Neuronal stem cell (in vitro differentiated cells): Measurements from ENCODE around the gene IRF6.

ENCODE experiments used
- DNase-seq: peaks from one replicate; pipeline ENCODE4 v3.0.0-alpha.2; 2013; ENCODE audit warnings: low spot score
- H2AFZ ChIP-seq: one replicate; pipeline ENCODE4 v1.6.1; 2013; ENCODE audit warnings: mild to moderate bottlenecking, low read length, inconsistent platforms
- H2AK5ac ChIP-seq: 2 replicates; pipeline ENCODE4 v1.6.1; 2013; ENCODE audit warnings: low read depth, mild to moderate bottlenecking, inconsistent platforms, low read length, moderate library complexity, mixed read lengths
- H2BK120ac ChIP-seq: 2 replicates; pipeline ENCODE4 v1.6.1; 2013; ENCODE audit warnings: low read depth, mild to moderate bottlenecking, inconsistent platforms, low read length, moderate library complexity, mixed read lengths
- H2BK12ac ChIP-seq: one replicate; pipeline ENCODE4 v1.6.1; 2013; ENCODE audit warnings: low read length, inconsistent platforms
- H2BK15ac ChIP-seq: 2 replicates; pipeline ENCODE4 v1.6.1; 2013; ENCODE audit warnings: mild to moderate bottlenecking, low read length, inconsistent platforms, mixed read lengths
- H2BK5ac ChIP-seq: one replicate; pipeline ENCODE4 v1.6.1; 2013; ENCODE audit warnings: inconsistent platforms, mild to moderate bottlenecking, low read length, moderate library complexity
- H3K14ac ChIP-seq: one replicate; pipeline ENCODE4 v1.6.1; 2013; ENCODE audit warnings: low read length, inconsistent platforms
- H3K18ac ChIP-seq: 2 replicates; pipeline ENCODE4 v1.6.1; 2013; ENCODE audit warnings: low read length, inconsistent platforms
- H3K23ac ChIP-seq: 2 replicates; pipeline ENCODE4 v1.6.1; 2013; ENCODE audit warnings: low read depth, mild to moderate bottlenecking, mixed read lengths, low read length, inconsistent platforms; ENCODE audit not compliant: poor library complexity
- H3K27ac ChIP-seq: replicated peaks from 3 replicates; pipeline ENCODE4 v1.5.1; 2013; ENCODE audit warnings: low read length, inconsistent platforms
- H3K27me3 ChIP-seq, 3 experiments: 2 replicates each; pipeline ENCODE4 v1.6.1; 2013; ENCODE audit warnings: low read length in 3 of 3, mild to moderate bottlenecking in 2 of 3, inconsistent platforms in 1 of 3, low read depth in 1 of 3, mixed read lengths in 1 of 3, moderate library complexity in 1 of 3; ENCODE audit not compliant: control insufficient read depth in 3 of 3, insufficient read depth in 3 of 3
- H3K36me3 ChIP-seq, 2 donors: replicated peaks in 1 of 2; 2 replicates each; pipeline ENCODE4 v1.6.1; 2013; ENCODE audit warnings: low read length in 2 of 2; ENCODE audit not compliant: control insufficient read depth in 2 of 2, insufficient read depth in 2 of 2
- H3K4ac ChIP-seq: 2 replicates; pipeline ENCODE4 v1.6.1; 2013; ENCODE audit warnings: inconsistent platforms, mild to moderate bottlenecking, low read length, moderate library complexity
- H3K4me1 ChIP-seq, 2 donors: 1 replicate in 1 of 2; 2 replicates in 1 of 2; pipeline ENCODE4 v1.6.1; 2013; ENCODE audit warnings: low read length in 2 of 2, low read depth in 1 of 2; ENCODE audit not compliant: control insufficient read depth in 2 of 2, insufficient read depth in 1 of 2
- H3K4me2 ChIP-seq: one replicate; pipeline ENCODE4 v1.6.1; 2013; ENCODE audit warnings: mild to moderate bottlenecking, low read length, inconsistent platforms; ENCODE audit not compliant: insufficient read depth, poor library complexity, severe bottlenecking
- H3K4me3 ChIP-seq, 2 donors: 2 replicates each; pipeline ENCODE4 v1.5.1; 2013; ENCODE audit warnings: low read length in 2 of 2, mild to moderate bottlenecking in 2 of 2, inconsistent platforms in 1 of 2, moderate library complexity in 1 of 2
- H3K79me1 ChIP-seq: one replicate; pipeline ENCODE4 v1.6.1; 2013; ENCODE audit warnings: low read depth, mild to moderate bottlenecking, inconsistent platforms, low read length, moderate library complexity
- H3K9ac ChIP-seq: one replicate; pipeline ENCODE4 v1.6.1; 2013; ENCODE audit warnings: mild to moderate bottlenecking, low read depth, low read length, inconsistent platforms; ENCODE audit not compliant: poor library complexity
- H3K9me3 ChIP-seq, 2 donors: replicated peaks in 1 of 2; 2 replicates each; pipeline versions ENCODE3 to v1.6.1; 2013; ENCODE audit warnings: low read length in 2 of 2, mild to moderate bottlenecking in 2 of 2, inconsistent platforms in 1 of 2, low read depth in 1 of 2, mixed read lengths in 1 of 2, moderate library complexity in 1 of 2; ENCODE audit not compliant: control insufficient read depth in 2 of 2, insufficient read depth in 1 of 2
- H4K8ac ChIP-seq: one replicate; pipeline ENCODE4 v1.6.1; 2013; ENCODE audit warnings: low read depth, mild to moderate bottlenecking, inconsistent platforms, low read length, moderate library complexity
- H4K91ac ChIP-seq: one replicate; pipeline ENCODE4 v1.6.1; 2013; ENCODE audit warnings: low read length, low read depth, mild to moderate bottlenecking, inconsistent platforms; ENCODE audit not compliant: poor library complexity
- WGBS, 2 donors: extraction: QIAGEN DNeasy Blood & Tissue Kit; methylation state at CpG; one replicate each; pipeline ENCODE4 v1.1.7; 2013; ENCODE audit warnings: missing lambda C conversion rate in 2 of 2, mixed read lengths in 1 of 2; ENCODE audit not compliant: insufficient read length in 2 of 2, insufficient replicate concordance in 1 of 2; ENCODE audit errors: extremely low coverage in 2 of 2; 5-methylcytosine and 5-hydroxymethylcytosine counted together

Gene IRF6

GRCh38 chr1:209736490-209737117 is 69.3 kb downstream of the IRF6 start:
- no peaks in the 10 kb centered on the region for H3K4me1 ChIP-seq
- no peak overlapping the region for H2BK15ac ChIP-seq
- no peak overlapping the region for H3K27ac ChIP-seq
- no peak overlapping the region for H2BK120ac ChIP-seq
- H3K4me2 ChIP-seq: no peak overlapping the region
- no peak overlapping the region for H3K14ac ChIP-seq
- H2BK12ac ChIP-seq: no peak overlapping the region
- no peak overlapping the region for H2AFZ ChIP-seq
- no peak overlapping the region for H3K4ac ChIP-seq
- H3K79me1 ChIP-seq: no peaks in the 10 kb centered on the region
- H3K23ac ChIP-seq: no peak overlapping the region
- H3K4me3 ChIP-seq: no peak overlapping the region
- H3K18ac ChIP-seq: no peak overlapping the region
- no peaks in the 10 kb centered on the region for H3K36me3 ChIP-seq
- H2AK5ac ChIP-seq: no peak overlapping the region
- no CpG with 5 or more reads among the region's 3 CpGs for WGBS, 2 donors
- H3K9me3 ChIP-seq: no peaks in the 10 kb centered on the region
- DNase-seq: no peak
- no peak overlapping the region for H4K91ac ChIP-seq
- no peak overlapping the region for H2BK5ac ChIP-seq
- no peak overlapping the region for H4K8ac ChIP-seq
- H3K27me3 ChIP-seq: peaks cover 0 to 2% (median 0%) of the 10 kb centered on the region in 3 experiments
- no peak overlapping the region for H3K9ac ChIP-seq
